GM18861 (cell line): ENCODE measurements around the gene EDC3.

Experiments used
- ATAC-seq: cut with Tn5 transposase; IDR thresholded peaks from one replicate; pipeline ENCODE4 v1.9.1; 2021; ENCODE audit not compliant: unreplicated experiment

Gene EDC3

GRCh38 chr15:74585191-74585590 lies 110.6 kb downstream of the EDC3 start:
- ATAC-seq = no peak

- no peak for ATAC-seq
Observed at GRCh38 chr15:74584779-74585178, 111.0 kb downstream of the EDC3 start.

GRCh38 chr15:74584204-74584603 lies 111.6 kb downstream of the EDC3 start:
- no peak for ATAC-seq
